Thoracic aorta (tissue), 2 donors: ENCODE measurements around the gene ASAH2. TPM values are rescaled to one million over a fixed set of nuclear protein-coding genes. Genes with fewer than 3 reads are reported as not detected.

Source experiments
- ATAC-seq: fragments of 150-250 bp; one replicate; pipeline ENCODE4 v1.8.0; 2017; ENCODE audit warnings: low read depth; ENCODE audit not compliant: insufficient number of reproducible peaks, low FRiP score
- DNase-seq: peaks from one replicate; pipeline ENCODE4 v3.0.0-alpha.2; 2020; ENCODE audit warnings: low spot score
- H3K27ac ChIP-seq, 2 donors: fragments of 200-600 bp; sonication (generic); 1 replicate in 1 of 2; 2 replicates in 1 of 2; pipeline ENCODE4 v1.5.1; 2016; ENCODE audit warnings: mild to moderate bottlenecking in 2 of 2, moderate library complexity in 2 of 2
- H3K27me3 ChIP-seq: fragments of 200-600 bp; sonication (generic); replicated peaks from 2 replicates; pipeline ENCODE4 v1.6.0; 2016; ENCODE audit warnings: mild to moderate bottlenecking; ENCODE audit not compliant: insufficient read depth
- H3K36me3 ChIP-seq: fragments of 200-600 bp; sonication (generic); one replicate; pipeline ENCODE4 v1.5.1; 2016
- H3K4me1 ChIP-seq, 2 donors: fragments of 200-600 bp; sonication (generic); 1 replicate in 1 of 2; 2 replicates in 1 of 2; pipeline versions ENCODE4 v1.5.1 to v1.6.0; 2016; ENCODE audit warnings: low read depth in 2 of 2, mild to moderate bottlenecking in 1 of 2; ENCODE audit not compliant: control insufficient read depth in 1 of 2
- H3K4me3 ChIP-seq: fragments of 200-600 bp; sonication (generic); 2 replicates; pipeline ENCODE4 v1.5.1; 2016; ENCODE audit warnings: mild to moderate bottlenecking
- H3K9me3 ChIP-seq: fragments of 200-600 bp; sonication (generic); 2 replicates; pipeline ENCODE4 v1.5.1; 2016
- CTCF ChIP-seq: fragments of 200-600 bp; sonication (generic); IDR thresholded peaks from one replicate; pipeline ENCODE4 v1.5.1; 2019; ENCODE audit warnings: antibody characterized with exemption
- total RNA-seq, 2 donors: library from RNA; depleted of rRNA; stranded (reverse); fragments of >200 nt; gene quantifications; one replicate each; pipeline versions ENCODE4 v1.1.0 to v1.2.3, GENCODE V29; 2016

The ASAH2 gene
- total RNA-seq, 2 donors from 2014 or later = 0.41 to 14.0 TPM

DNA sequence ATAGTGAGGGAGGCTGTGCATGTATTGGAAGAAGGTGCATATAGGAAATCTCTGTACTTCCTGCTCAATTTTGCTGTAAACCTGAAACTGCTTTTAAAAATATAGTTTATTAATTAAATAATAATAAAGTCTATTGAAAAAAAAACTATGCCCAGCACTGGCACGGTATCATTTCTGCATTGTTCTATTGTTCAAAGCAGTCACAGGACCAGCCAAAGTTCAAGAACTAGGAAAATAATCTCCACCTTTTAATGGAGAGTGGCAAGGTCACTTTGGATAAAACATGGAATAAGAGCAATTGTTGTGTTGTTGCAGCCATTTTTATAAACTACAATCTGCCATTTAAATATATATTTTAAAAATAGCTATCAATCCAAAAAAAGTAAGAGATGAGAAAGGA is 24.7 kb downstream of the ASAH2 start:
- TF ChIP-seq CTCF = no peak
- H3K9me3 ChIP-seq = no peaks in the 10 kb centered on the region
- DNase-seq (no peak), ATAC-seq (no peak)
- no peaks in the 10 kb centered on the region for H3K36me3 ChIP-seq
- no peaks in the 10 kb centered on the region for H3K27me3 ChIP-seq
- H3K27ac ChIP-seq = no peak overlapping the region
- no peaks in the 10 kb centered on the region for H3K4me1 ChIP-seq
- H3K4me3 ChIP-seq = no peak overlapping the region

- no peak for ATAC-seq
- H3K9me3 ChIP-seq = no peaks in the 10 kb centered on the region
- no peak for DNase-seq
- no peak overlapping the region for H3K4me3 ChIP-seq
- H3K27me3 ChIP-seq = no peaks in the 10 kb centered on the region
- H3K27ac ChIP-seq = no peak overlapping the region
- H3K36me3 ChIP-seq = no peaks in the 10 kb centered on the region
- H3K4me1 ChIP-seq = no peaks in the 10 kb centered on the region
- TF ChIP-seq CTCF = no peak
Observed at GRCh38 chr10:50224330-50224952, 26.9 kb downstream of the ASAH2 start.

- H3K27me3 ChIP-seq = no peaks in the 10 kb centered on the region
- no peaks in the 10 kb centered on the region for H3K4me1 ChIP-seq
- no peak overlapping the region for H3K27ac ChIP-seq
- no peaks in the 10 kb centered on the region for H3K36me3 ChIP-seq
- DNase-seq (no peak), ATAC-seq (no peak)
- H3K4me3 ChIP-seq = no peak overlapping the region
- no peaks in the 10 kb centered on the region for H3K9me3 ChIP-seq
- TF ChIP-seq CTCF = no peak
Observed at GRCh38 chr10:50222199-50222598, 29.1 kb downstream of the ASAH2 start.

- Histone ChIP-seq H3K4me3 (no peak overlapping the region), H3K9me3 (no peaks in the 10 kb centered on the region), H3K27me3 (no peaks in the 10 kb centered on the region), H3K27ac (no peak overlapping the region), H3K4me1 (peaks cover 0 to 6% of the 10 kb centered on the region in 2 donors), H3K36me3 (no peaks in the 10 kb centered on the region)
- ATAC-seq (no peak), DNase-seq (no peak)
- TF ChIP-seq CTCF = no peak
Observed at GRCh38 chr10:50221470-50221869, 29.8 kb downstream of the ASAH2 start.

DNA sequence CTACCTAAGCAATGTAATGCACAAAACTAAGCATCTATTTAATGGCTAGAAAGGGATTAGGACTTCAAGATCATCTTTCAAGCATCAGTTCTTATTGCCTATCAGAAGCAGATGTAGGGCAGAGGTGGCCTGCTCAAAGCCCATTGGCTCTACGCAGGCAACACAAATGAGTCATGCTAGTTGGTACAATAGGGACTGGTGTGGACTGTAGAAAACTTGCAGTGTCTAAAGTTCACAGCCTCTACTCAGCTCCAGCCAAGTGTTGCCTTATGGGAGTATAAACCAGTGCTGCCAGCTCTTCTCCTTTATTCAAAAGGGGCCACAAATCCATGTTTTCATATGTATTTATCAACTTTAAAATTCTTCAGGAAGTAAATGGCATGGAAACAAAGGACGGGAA is 31.7 kb downstream of the ASAH2 start:
- H3K36me3 ChIP-seq = no peaks in the 10 kb centered on the region
- DNase-seq (no peak), ATAC-seq (no peak)

More for the DNA sequence above, 31.7 kb downstream of the ASAH2 start:
- no peaks in the 10 kb centered on the region for H3K9me3 ChIP-seq
- no peak overlapping the region for H3K27ac ChIP-seq
- no peaks in the 10 kb centered on the region for H3K27me3 ChIP-seq
- peaks cover 0 to 7% of the 10 kb centered on the region in 2 donors for H3K4me1 ChIP-seq
- no peak overlapping the region for H3K4me3 ChIP-seq
- no peak for TF ChIP-seq CTCF
